Loucy (cell line): ENCODE measurements around the gene DYNLT2.

Experiments
- H2AFZ ChIP-seq: fragments of 200-600 bp; sonication (generic); 2 replicates; pipeline ENCODE4 v1.6.0; 2016; ENCODE audit warnings: antibody characterized with exemption, mild to moderate bottlenecking, low read length, moderate library complexity
- H3F3A ChIP-seq: fragments of 200-600 bp; 2 replicates; pipeline ENCODE4 v1.6.0; 2016; ENCODE audit warnings: antibody characterized with exemption, low read depth, mild to moderate bottlenecking
- H3K27me3 ChIP-seq: fragments of 200-600 bp; sonication (generic); 2 replicates; pipeline ENCODE4 v1.6.1; 2014; ENCODE audit warnings: low read length, mild to moderate bottlenecking; ENCODE audit not compliant: insufficient read depth, poor library complexity, severe bottlenecking
- H3K36me3 ChIP-seq: fragments of 200-600 bp; sonication (generic); 2 replicates; pipeline ENCODE4 v1.6.1; 2016; ENCODE audit warnings: low read length; ENCODE audit not compliant: insufficient read depth
- H3K4me1 ChIP-seq: fragments of 200-600 bp; sonication (generic); 2 replicates; pipeline ENCODE4 v1.5.1; 2014; ENCODE audit warnings: low read length, mild to moderate bottlenecking; ENCODE audit not compliant: insufficient read depth, poor library complexity, severe bottlenecking
- H3K4me2 ChIP-seq: fragments of 200-600 bp; sonication (generic); 2 replicates; pipeline ENCODE4 v1.6.0; 2014; ENCODE audit warnings: antibody characterized with exemption, low read length, low read depth, mild to moderate bottlenecking; ENCODE audit not compliant: poor library complexity, severe bottlenecking
- H3K4me3 ChIP-seq: fragments of 200-600 bp; sonication (generic); 2 replicates; pipeline ENCODE4 v1.5.1; 2014; ENCODE audit warnings: low read length, mild to moderate bottlenecking, mixed read lengths; ENCODE audit not compliant: poor library complexity, severe bottlenecking
- H3K79me2 ChIP-seq: fragments of 200-600 bp; sonication (generic); 2 replicates; pipeline ENCODE4 v1.6.1; 2014; ENCODE audit warnings: low read length; ENCODE audit not compliant: insufficient read depth
- H3K9ac ChIP-seq: fragments of 200-600 bp; sonication (generic); 2 replicates; pipeline ENCODE4 v1.6.0; 2014; ENCODE audit warnings: mild to moderate bottlenecking, low read depth, low read length, moderate library complexity; ENCODE audit not compliant: poor library complexity, severe bottlenecking
- H3K9me2 ChIP-seq: fragments of 200-600 bp; sonication (generic); replicated peaks from 2 replicates; pipeline ENCODE4 v1.6.1; 2016; ENCODE audit warnings: low read depth, low read length, mixed read lengths
- H3K9me3 ChIP-seq: fragments of 200-600 bp; sonication (generic); 2 replicates; pipeline ENCODE4 v1.6.1; 2014; ENCODE audit warnings: mild to moderate bottlenecking, antibody characterized with exemption, low read length, low read depth; ENCODE audit not compliant: insufficient read depth
- H4K20me1 ChIP-seq: fragments of 200-600 bp; sonication (generic); 2 replicates; pipeline ENCODE4 v1.6.0; 2014; ENCODE audit warnings: antibody characterized with exemption, low read length, mild to moderate bottlenecking; ENCODE audit not compliant: insufficient read depth, poor library complexity, severe bottlenecking
- EZH2phosphoT487 ChIP-seq: fragments of 200-600 bp; IDR thresholded peaks from 2 replicates; pipeline ENCODE4 v1.6.1; 2018; ENCODE audit warnings: antibody characterized with exemption, mild to moderate bottlenecking, moderate library complexity, borderline replicate concordance
- TF ChIP-seq, protein P1 (sequence below): fragments of 200-600 bp; sonication (generic); conservative IDR thresholded peaks from 2 replicates; pipeline ENCODE4 v1.5.1; 2014; ENCODE audit warnings: mild to moderate bottlenecking, antibody characterized with exemption, low read length

DYNLT2 gene

DNA sequence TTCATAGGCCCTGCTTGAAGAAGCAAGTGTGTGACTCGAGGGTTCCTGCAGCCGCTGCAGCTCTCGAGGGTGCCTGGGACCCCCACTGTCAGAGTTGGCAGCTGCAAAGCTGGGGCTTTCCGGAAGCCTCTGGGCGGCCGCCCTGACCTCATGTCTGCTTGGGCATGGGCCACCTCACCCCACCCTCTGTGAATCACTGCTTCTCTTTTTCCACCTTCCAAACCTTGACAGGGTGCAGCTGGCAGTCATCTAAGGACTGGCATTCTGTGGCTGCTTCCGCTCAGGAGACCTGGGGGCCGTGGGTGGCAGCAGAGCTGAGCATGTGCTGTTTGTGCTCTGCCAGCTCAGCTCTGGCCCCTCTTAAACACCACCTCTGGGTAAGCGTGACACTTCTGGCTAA is 32.0 kb upstream of the DYNLT2 start:
- no peaks in the 10 kb centered on the region for H3K27me3 ChIP-seq
- H3K4me1 ChIP-seq, result no peaks in the 10 kb centered on the region
- no peaks in the 10 kb centered on the region for H3K9me2 ChIP-seq
- no peaks in the 10 kb centered on the region for H3K79me2 ChIP-seq
- no peak overlapping the region for H3K9ac ChIP-seq
- H3F3A ChIP-seq, result no peaks in the 10 kb centered on the region
- H3K36me3 ChIP-seq, result no peaks in the 10 kb centered on the region
- TF ChIP-seq, protein P1, sequence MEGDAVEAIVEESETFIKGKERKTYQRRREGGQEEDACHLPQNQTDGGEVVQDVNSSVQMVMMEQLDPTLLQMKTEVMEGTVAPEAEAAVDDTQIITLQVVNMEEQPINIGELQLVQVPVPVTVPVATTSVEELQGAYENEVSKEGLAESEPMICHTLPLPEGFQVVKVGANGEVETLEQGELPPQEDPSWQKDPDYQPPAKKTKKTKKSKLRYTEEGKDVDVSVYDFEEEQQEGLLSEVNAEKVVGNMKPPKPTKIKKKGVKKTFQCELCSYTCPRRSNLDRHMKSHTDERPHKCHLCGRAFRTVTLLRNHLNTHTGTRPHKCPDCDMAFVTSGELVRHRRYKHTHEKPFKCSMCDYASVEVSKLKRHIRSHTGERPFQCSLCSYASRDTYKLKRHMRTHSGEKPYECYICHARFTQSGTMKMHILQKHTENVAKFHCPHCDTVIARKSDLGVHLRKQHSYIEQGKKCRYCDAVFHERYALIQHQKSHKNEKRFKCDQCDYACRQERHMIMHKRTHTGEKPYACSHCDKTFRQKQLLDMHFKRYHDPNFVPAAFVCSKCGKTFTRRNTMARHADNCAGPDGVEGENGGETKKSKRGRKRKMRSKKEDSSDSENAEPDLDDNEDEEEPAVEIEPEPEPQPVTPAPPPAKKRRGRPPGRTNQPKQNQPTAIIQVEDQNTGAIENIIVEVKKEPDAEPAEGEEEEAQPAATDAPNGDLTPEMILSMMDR, result no peak
- no peak for TF ChIP-seq EZH2phosphoT487
- H3K4me2 ChIP-seq, result no peak overlapping the region
- no peaks in the 10 kb centered on the region for H3K9me3 ChIP-seq
- no peak overlapping the region for H2AFZ ChIP-seq
- H4K20me1 ChIP-seq, result no peaks in the 10 kb centered on the region
- H3K4me3 ChIP-seq, result no peak overlapping the region

DNA sequence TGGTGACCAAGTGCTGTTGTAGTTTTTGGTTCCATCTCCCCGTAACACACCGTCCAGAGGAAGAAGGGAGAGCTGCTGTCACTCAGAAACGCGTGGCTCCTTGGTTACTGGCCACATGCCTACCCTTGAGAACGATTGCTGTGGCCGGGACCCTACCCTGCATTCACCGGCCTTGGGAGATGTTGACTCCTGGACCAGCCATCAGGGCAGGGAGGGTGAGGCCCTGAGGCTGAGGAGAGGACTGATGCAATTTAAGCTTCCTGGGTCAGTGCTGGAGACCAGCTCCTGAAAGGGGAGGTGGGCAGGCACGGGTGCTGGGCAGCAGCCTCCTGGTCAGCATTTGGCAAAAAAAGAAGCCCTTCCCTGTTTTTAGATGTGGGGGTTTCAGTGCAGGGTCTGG is 31.6 kb upstream of the DYNLT2 start:
- H3K36me3 ChIP-seq, result no peaks in the 10 kb centered on the region
- H3K9me3 ChIP-seq, result no peaks in the 10 kb centered on the region
- H3K4me1 ChIP-seq, result no peaks in the 10 kb centered on the region
- no peaks in the 10 kb centered on the region for H3K9me2 ChIP-seq
- H3K4me3 ChIP-seq, result no peak overlapping the region
- no peaks in the 10 kb centered on the region for H4K20me1 ChIP-seq
- no peaks in the 10 kb centered on the region for H3F3A ChIP-seq
- no peak overlapping the region for H3K4me2 ChIP-seq
- TF ChIP-seq EZH2phosphoT487, result no peak
- TF ChIP-seq, protein P1, result no peak
- H3K27me3 ChIP-seq, result no peaks in the 10 kb centered on the region
- no peaks in the 10 kb centered on the region for H3K79me2 ChIP-seq
- no peak overlapping the region for H2AFZ ChIP-seq
- H3K9ac ChIP-seq, result no peak overlapping the region

DNA sequence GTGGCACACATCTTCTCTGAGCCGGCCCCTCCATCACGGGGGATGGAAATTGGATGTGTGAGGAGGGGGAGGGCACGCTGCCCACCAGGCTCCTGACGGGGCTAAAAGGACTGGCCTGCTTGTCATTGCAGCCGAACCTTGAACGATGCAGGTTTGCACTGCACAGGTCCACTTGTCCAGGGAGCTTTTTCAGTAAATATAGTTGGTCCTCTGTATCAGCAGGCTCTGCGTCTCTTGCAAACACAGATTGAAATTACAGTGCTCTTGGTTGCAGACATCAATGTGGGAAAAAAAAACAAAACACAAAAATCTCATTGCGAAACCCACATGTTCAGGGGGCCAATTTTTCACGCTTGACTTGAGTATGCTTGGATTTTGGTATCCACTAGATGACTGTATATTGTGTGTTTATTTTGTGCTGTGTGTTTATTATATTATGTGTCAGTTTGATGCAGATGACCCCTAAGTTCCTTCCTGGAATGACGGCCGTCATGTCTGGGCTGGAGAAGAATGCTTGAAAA is 29.3 kb upstream of the DYNLT2 start:
- Histone ChIP-seq H3K9me2 (no peaks in the 10 kb centered on the region), H3K4me1 (no peaks in the 10 kb centered on the region), H3K36me3 (peaks cover 3% of the 10 kb centered on the region; the same call in 1 of the 2 replicates), H3K9me3 (no peaks in the 10 kb centered on the region), H3K4me3 (no peak overlapping the region), H4K20me1 (no peaks in the 10 kb centered on the region), H3K79me2 (no peaks in the 10 kb centered on the region), H3K4me2 (no peak overlapping the region), H3K9ac (no peak overlapping the region), H3F3A (no peaks in the 10 kb centered on the region), H3K27me3 (no peaks in the 10 kb centered on the region), H2AFZ (no peak overlapping the region)
- TF ChIP-seq EZH2phosphoT487, result no peak
- TF ChIP-seq, protein P1, result no peak
